SK-N-MC (cell line): Measurements from ENCODE around the gene YBX3.

Source experiments
- EZH2 ChIP-seq: fragments of 200-600 bp; sonication (generic); IDR thresholded peaks from one replicate; pipeline ENCODE4 v1.6.1; 2017; ENCODE audit warnings: antibody characterized with exemption
- FOXP2 ChIP-seq: optimal IDR thresholded peaks from 2 replicates; pipeline ENCODE3; 2011; ENCODE audit warnings: mild to moderate bottlenecking, moderate library complexity; ENCODE audit not compliant: insufficient read depth; ENCODE audit errors: extremely low read length, control extremely low read depth
- POLR2AphosphoS5 ChIP-seq: IDR thresholded peaks from 2 replicates; pipeline ENCODE4 v1.6.1; 2012; ENCODE audit warnings: mild to moderate bottlenecking, low read depth, low read length, borderline replicate concordance

- no peak for TF ChIP-seq POLR2AphosphoS5
- no peak for TF ChIP-seq EZH2
- no peak for TF ChIP-seq FOXP2
Observed at GRCh38 chr12:10719482-10719881, 3.6 kb downstream of the YBX3 start.
